Stimulated activated CD4-positive, alpha-beta T cell treated with anti-CD3 and anti-CD28 coated beads, Interleukin-4, amount 100 ng/mL, for 48 hours (primary cell): ENCODE data around the gene UBXN1.
A peak's percentile ranks its signal among the peaks of the same experiment; 100 is the strongest.

Experiments used
- DNase-seq, 2 donors: peaks; one replicate each; pipeline ENCODE4 v3.0.0-alpha.2; 2020; ENCODE audit warnings: low read depth in 2 of 2

Gene UBXN1

GRCh38 chr11:62678770-62679696 is at the start of gene UBXN1:
TSS of gene UBXN1 (minus strand) at chr11:62679073. CDS start at chr11:62678923, 150 bp downstream.
- DNase-seq = peak; percentile 76 to 89

- peak; percentile 74 to 82 for DNase-seq
Observed at GRCh38 chr11:62728171-62728988, 49.5 kb upstream of the UBXN1 start, which contains the start of gene TTC9C. TSS of gene TTC9C (plus strand) at chr11:62728486. CDS start at chr11:62728849, 363 bp downstream.

- peak; percentile 65 to 82 for DNase-seq
Observed at GRCh38 chr11:62727872-62728170, 48.9 kb upstream of the UBXN1 start.

- peak; percentile 95 to 98 for DNase-seq
Observed at GRCh38 chr11:62727165-62727871, 48.4 kb upstream of the UBXN1 start, which contains the start of gene HNRNPUL2. TSS of gene HNRNPUL2 (minus strand) at chr11:62727457. CDS start at chr11:62727156, 301 bp downstream.

GRCh38 chr11:62726915-62727164 is 48.0 kb upstream of the UBXN1 start:
- no peak for DNase-seq

GRCh38 chr11:62726156-62726914 is 47.5 kb upstream of the UBXN1 start:
- no peak for DNase-seq

GRCh38 chr11:62725646-62726045 is 46.8 kb upstream of the UBXN1 start:
- DNase-seq = no peak

GRCh38 chr11:62724171-62724570 is 45.3 kb upstream of the UBXN1 start:
- DNase-seq = no peak

GRCh38 chr11:62721994-62722393 is 43.1 kb upstream of the UBXN1 start:
- DNase-seq = no peak

- DNase-seq = no peak
Observed at GRCh38 chr11:62719302-62719978, 40.6 kb upstream of the UBXN1 start.

GRCh38 chr11:62716816-62717215 is 37.9 kb upstream of the UBXN1 start:
- DNase-seq = no peak

- no peak for DNase-seq
Observed at GRCh38 chr11:62716206-62716605, 37.3 kb upstream of the UBXN1 start.

- no peak for DNase-seq
Observed at GRCh38 chr11:62715150-62716130, 36.6 kb upstream of the UBXN1 start.

- DNase-seq = no peak
Observed at GRCh38 chr11:62713343-62713742, 34.5 kb upstream of the UBXN1 start.

- DNase-seq = no peak
Observed at GRCh38 chr11:62712861-62713260, 34.0 kb upstream of the UBXN1 start.

GRCh38 chr11:62712276-62712812 is 33.5 kb upstream of the UBXN1 start:
- no peak for DNase-seq

GRCh38 chr11:62710001-62710345 is 31.1 kb upstream of the UBXN1 start:
- DNase-seq = no peak

GRCh38 chr11:62709247-62710000 is 30.6 kb upstream of the UBXN1 start:
- peak; percentile 91 to 95 for DNase-seq

- no peak for DNase-seq
Observed at GRCh38 chr11:62708793-62709192, 29.9 kb upstream of the UBXN1 start.
